ENCODE results near the gene ENPEP. TPM values are rescaled to one million over a fixed set of nuclear protein-coding genes. Genes with fewer than 3 reads are reported as not detected.

The ENPEP gene
- total and polyA plus RNA-seq, 7 donors, result 0.23 to 2.2 (median 0.99) TPM

DNA sequence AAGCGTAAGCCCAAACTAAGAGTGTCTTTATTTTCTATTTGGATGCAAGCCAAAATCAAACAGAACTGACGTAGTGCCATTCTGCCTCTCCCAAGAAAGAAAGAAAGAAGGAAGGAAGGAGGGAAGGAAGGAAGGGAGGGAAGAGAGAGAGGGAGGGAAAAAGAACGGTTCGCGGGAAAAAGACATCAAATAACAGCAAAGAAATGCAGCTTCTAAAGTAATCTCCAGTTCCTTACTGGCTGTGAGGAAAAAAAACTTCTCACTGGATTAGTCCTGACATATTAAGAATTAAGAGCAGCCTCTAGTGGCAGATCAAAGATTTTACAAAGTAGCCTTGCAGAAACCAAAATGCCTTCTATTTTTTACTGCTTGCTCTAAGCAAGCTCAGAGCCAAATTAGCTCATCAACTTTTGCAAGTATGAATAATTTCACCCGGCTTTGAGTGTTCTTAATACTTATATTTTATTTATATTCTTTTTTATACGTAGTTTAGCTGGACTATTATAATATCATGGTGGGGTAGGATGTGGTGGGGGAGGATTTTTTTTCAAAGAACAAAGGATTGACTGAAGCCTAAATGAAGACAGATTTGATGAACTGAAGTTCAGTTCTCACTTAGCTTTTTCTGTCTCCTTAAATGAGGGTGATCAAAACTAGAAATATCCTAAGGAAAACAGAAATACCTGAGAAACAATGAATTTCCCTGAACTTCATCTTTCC, 110.3 kb downstream of the ENPEP start:
- no peak overlapping the region for H3K27ac ChIP-seq
- intact Hi-C loops (cut with DNase I), result no loop called here
- TF ChIP-seq CTCF (IDR thresholded peaks at IDR 0.05) (peak in 1 of 4 experiments; percentile 15), POLR2A (IDR thresholded peaks at IDR 0.05) (no peak)
- 24 to 29% methylated on average over 7 of the region's 7 CpGs for WGBS, 2 donors
- no peaks in the 10 kb centered on the region for H3K4me1 ChIP-seq
- H3K9me3 ChIP-seq, result no peaks in the 10 kb centered on the region
- no peak overlapping the region for H3K4me3 ChIP-seq
- H3K27me3 ChIP-seq, result no peaks in the 10 kb centered on the region
- no peak for DNase-seq
- H3K36me3 ChIP-seq, result no peaks in the 10 kb centered on the region

DNA sequence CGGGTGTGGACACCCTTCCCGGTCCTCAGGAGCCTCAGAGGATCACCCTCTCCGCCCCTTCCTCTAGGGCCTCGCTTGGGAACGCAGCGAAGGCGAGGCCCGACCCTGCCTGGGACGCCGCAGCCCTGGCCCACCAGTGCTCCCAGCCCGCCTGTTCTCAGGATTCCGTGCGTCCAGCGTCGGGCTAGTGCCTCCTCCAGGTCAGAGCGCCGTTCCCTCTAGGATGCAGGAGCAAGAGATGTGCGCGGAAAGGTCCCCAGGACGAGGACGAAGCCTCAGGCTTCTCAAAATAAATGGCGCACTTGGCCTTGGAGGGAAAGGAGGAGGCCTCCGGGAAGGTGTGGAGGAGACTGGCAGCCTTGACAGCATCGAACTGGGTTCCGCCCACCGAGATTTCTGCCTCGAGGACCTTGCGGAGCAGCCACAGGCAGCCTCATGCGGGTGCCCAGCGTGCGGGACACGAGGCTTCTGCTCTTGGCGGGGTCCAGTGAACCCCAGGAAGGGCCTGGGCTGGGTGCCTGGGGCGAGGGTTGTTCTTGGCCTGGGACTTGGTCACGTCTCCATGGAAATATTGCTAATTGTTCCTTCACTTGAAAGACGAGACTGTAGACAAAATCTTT, 111.8 kb downstream of the ENPEP start:
- Histone ChIP-seq H3K4me1 (no peaks in the 10 kb centered on the region), H3K27ac (no peak overlapping the region), H3K36me3 (no peaks in the 10 kb centered on the region), H3K9me3 (no peaks in the 10 kb centered on the region), H3K27me3 (no peaks in the 10 kb centered on the region), H3K4me3 (no peak overlapping the region)
- 93 to 94% methylated on average over 36 of the region's 36 CpGs for WGBS, 2 donors
- intact Hi-C loops (cut with DNase I), result no loop called here
- DNase-seq, result no peak
- TF ChIP-seq EP300 (IDR thresholded peaks at IDR 0.05) (no peak), POLR2A (IDR thresholded peaks at IDR 0.05) (no peak), CTCF (IDR thresholded peaks at IDR 0.05) (no peak), POLR2AphosphoS5 (IDR thresholded peaks at IDR 0.05) (no peak)

DNA sequence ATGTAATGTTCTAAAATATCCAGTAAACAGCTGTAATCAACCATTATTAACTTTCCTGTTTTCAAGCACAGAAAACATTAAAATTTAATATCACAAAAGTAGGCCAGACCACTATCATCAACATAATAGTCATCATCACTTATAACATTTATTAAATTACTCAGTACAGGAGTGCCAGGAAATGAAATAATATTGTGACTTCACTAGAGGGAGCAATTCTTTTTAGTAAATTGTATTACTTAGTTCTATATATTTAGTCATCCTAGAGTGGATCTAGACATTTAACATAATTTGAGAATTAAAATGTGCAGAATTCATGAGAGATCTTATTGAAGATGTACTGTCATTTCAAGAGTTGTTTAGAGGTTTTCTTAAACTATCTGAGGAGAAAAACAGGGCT, 113.3 kb downstream of the ENPEP start:
- no peak for TF ChIP-seq POLR2A (IDR thresholded peaks at IDR 0.05)
- Histone ChIP-seq H3K4me3 (no peak overlapping the region), H3K4me1 (no peaks in the 10 kb centered on the region), H3K9me3 (no peaks in the 10 kb centered on the region), H3K36me3 (no peaks in the 10 kb centered on the region), H3K27ac (no peak overlapping the region), H3K27me3 (no peaks in the 10 kb centered on the region)
- DNase-seq, result no peak
- intact Hi-C loops (cut with DNase I), result no loop called here

GRCh38 chr4:110595583-110595982, 119.6 kb downstream of the ENPEP start:
- H3K27ac ChIP-seq, result no peak overlapping the region
- peaks cover 0 to 7% (median 0%) of the 10 kb centered on the region in 3 donors for H3K27me3 ChIP-seq
- H3K36me3 ChIP-seq, result no peaks in the 10 kb centered on the region
- intact Hi-C loops (cut with DNase I), result no loop called here
- H3K9me3 ChIP-seq, result peaks cover 0 to 9% (median 1%) of the 10 kb centered on the region in 4 donors
- H3K4me3 ChIP-seq, result no peak overlapping the region
- TF ChIP-seq EP300 (IDR thresholded peaks at IDR 0.05), result no peak
- no peak for TF ChIP-seq CTCF (IDR thresholded peaks at IDR 0.05)
- TF ChIP-seq POLR2AphosphoS5 (IDR thresholded peaks at IDR 0.05), result no peak
- no peak for TF ChIP-seq POLR2A (IDR thresholded peaks at IDR 0.05)
- H3K4me1 ChIP-seq, result no peaks in the 10 kb centered on the region
- WGBS, 2 donors, result 82 to 88% methylated on average over 1 of the region's 1 CpG
- DNase-seq, result no peak

GRCh38 chr4:110596431-110596830, 120.5 kb downstream of the ENPEP start:
- no peak overlapping the region for H3K4me3 ChIP-seq
- intact Hi-C loops (cut with DNase I), result no loop called here
- 76 to 89% methylated on average over 2 of the region's 2 CpGs for WGBS, 2 donors
- H3K9me3 ChIP-seq, result peaks cover 0 to 9% (median 1%) of the 10 kb centered on the region in 4 donors
- H3K4me1 ChIP-seq, result no peaks in the 10 kb centered on the region
- no peak for DNase-seq
- no peak overlapping the region for H3K27ac ChIP-seq
- TF ChIP-seq POLR2AphosphoS5 (IDR thresholded peaks at IDR 0.05), result no peak
- no peak for TF ChIP-seq POLR2A (IDR thresholded peaks at IDR 0.05)
- TF ChIP-seq EP300 (IDR thresholded peaks at IDR 0.05), result no peak
- TF ChIP-seq CTCF (IDR thresholded peaks at IDR 0.05), result no peak
- H3K36me3 ChIP-seq, result no peaks in the 10 kb centered on the region
- H3K27me3 ChIP-seq, result peaks cover 0 to 7% (median 0%) of the 10 kb centered on the region in 3 donors
